Fibroblast of the aortic adventitia (primary cell): ENCODE data around the gene LHFPL2. TPM values are rescaled to one million over a fixed set of nuclear protein-coding genes. Genes with fewer than 3 reads are reported as not detected.
A peak's percentile ranks its signal among the peaks of the same experiment; 100 is the strongest.
"Not testable (repeated sequence)": the region's sequence is repeated elsewhere in the genome, so short reads cannot be mapped to it uniquely, and the experiment has no call there.

ENCODE experiments used
- DNase-seq: peaks from one replicate; pipeline ENCODE4 v3.0.0-alpha.2; 2010; ENCODE audit warnings: low read depth
- H3K4me3 ChIP-seq: 2 replicates; pipeline ENCODE4 v1.5.1; 2011; ENCODE audit warnings: low read depth, mild to moderate bottlenecking, control low read depth, low read length, moderate library complexity
- CTCF ChIP-seq: IDR thresholded peaks from 2 replicates; pipeline ENCODE4 v1.5.1; 2011; ENCODE audit warnings: mild to moderate bottlenecking, low read length, control low read depth, inconsistent platforms; ENCODE audit not compliant: insufficient read depth
- total RNA-seq: library from RNA; depleted of rRNA; stranded (reverse); fragments of >200 nt; gene quantifications from 2 replicates; pipeline ENCODE4 v1.2.3, GENCODE V29; 2012; ENCODE audit warnings: low replicate concordance

Gene LHFPL2
- total RNA-seq, 1 donor = 81.2 TPM

GRCh38 chr5:78671609-78672008 is 23.0 kb upstream of the LHFPL2 start:
- DNase-seq = peak; percentile 94
- no peak for TF ChIP-seq CTCF
- H3K4me3 ChIP-seq = no peak overlapping the region

- no peak for DNase-seq
- no peak for TF ChIP-seq CTCF
- no peak overlapping the region for H3K4me3 ChIP-seq
Observed at GRCh38 chr5:78670701-78671269, 22.2 kb upstream of the LHFPL2 start.

- no peak for TF ChIP-seq CTCF
- H3K4me3 ChIP-seq = no peak overlapping the region
- DNase-seq = no peak
Observed at GRCh38 chr5:78669331-78669730, 20.8 kb upstream of the LHFPL2 start.

- H3K4me3 ChIP-seq = no peak overlapping the region
- TF ChIP-seq CTCF = no peak
- DNase-seq = no peak
Observed at GRCh38 chr5:78667461-78668103, 19.0 kb upstream of the LHFPL2 start.

- not testable (repeated sequence) for H3K4me3 ChIP-seq, DNase-seq
Observed at GRCh38 chr5:78666975-78667374, 18.4 kb upstream of the LHFPL2 start.

- no peak overlapping the region for H3K4me3 ChIP-seq
- peak; percentile 38 for DNase-seq
- TF ChIP-seq CTCF = no peak
Observed at GRCh38 chr5:78666041-78666444, 17.5 kb upstream of the LHFPL2 start.

GRCh38 chr5:78665534-78665933 is 17.0 kb upstream of the LHFPL2 start:
- TF ChIP-seq CTCF = no peak
- DNase-seq = no peak
- H3K4me3 ChIP-seq = no peak overlapping the region
